D721Med (cell line): ENCODE results near the gene TMC4.
"Not testable (repeated sequence)": the region's sequence is repeated elsewhere in the genome, so short reads cannot be mapped to it uniquely, and the experiment has no call there.

Experiments used
- DNase-seq: peaks from one replicate; pipeline ENCODE4 v3.0.0; 2011; ENCODE audit warnings: low spot score; ENCODE audit not compliant: insufficient read length
- FAIRE-seq: peaks from 2 replicates; lab custom pipeline; 2011; peaks lifted over from hg19 to GRCh38; lab: Jason Lieb, UNC
- TF ChIP-seq, protein P1 (sequence below): IDR thresholded peaks from 2 replicates; pipeline ENCODE4 v1.5.1; 2012; ENCODE audit warnings: mild to moderate bottlenecking, control low read depth; ENCODE audit not compliant: insufficient read depth; ENCODE audit errors: missing control alignments

Gene TMC4, protein sequence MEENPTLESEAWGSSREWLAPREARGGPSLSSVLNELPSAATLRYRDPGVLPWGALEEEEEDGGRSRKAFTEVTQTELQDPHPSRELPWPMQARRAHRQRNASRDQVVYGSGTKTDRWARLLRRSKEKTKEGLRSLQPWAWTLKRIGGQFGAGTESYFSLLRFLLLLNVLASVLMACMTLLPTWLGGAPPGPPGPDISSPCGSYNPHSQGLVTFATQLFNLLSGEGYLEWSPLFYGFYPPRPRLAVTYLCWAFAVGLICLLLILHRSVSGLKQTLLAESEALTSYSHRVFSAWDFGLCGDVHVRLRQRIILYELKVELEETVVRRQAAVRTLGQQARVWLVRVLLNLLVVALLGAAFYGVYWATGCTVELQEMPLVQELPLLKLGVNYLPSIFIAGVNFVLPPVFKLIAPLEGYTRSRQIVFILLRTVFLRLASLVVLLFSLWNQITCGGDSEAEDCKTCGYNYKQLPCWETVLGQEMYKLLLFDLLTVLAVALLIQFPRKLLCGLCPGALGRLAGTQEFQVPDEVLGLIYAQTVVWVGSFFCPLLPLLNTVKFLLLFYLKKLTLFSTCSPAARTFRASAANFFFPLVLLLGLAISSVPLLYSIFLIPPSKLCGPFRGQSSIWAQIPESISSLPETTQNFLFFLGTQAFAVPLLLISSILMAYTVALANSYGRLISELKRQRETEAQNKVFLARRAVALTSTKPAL

GRCh38 chr19:54172471-54173358 is at the start of gene TMC4:
Gene TMC4 (minus strand): TSS chr19:54173160. CDS start chr19:54173117, 43 bp downstream.
- FAIRE-seq, result no peak
- DNase-seq, result no peak
- TF ChIP-seq, protein P1, sequence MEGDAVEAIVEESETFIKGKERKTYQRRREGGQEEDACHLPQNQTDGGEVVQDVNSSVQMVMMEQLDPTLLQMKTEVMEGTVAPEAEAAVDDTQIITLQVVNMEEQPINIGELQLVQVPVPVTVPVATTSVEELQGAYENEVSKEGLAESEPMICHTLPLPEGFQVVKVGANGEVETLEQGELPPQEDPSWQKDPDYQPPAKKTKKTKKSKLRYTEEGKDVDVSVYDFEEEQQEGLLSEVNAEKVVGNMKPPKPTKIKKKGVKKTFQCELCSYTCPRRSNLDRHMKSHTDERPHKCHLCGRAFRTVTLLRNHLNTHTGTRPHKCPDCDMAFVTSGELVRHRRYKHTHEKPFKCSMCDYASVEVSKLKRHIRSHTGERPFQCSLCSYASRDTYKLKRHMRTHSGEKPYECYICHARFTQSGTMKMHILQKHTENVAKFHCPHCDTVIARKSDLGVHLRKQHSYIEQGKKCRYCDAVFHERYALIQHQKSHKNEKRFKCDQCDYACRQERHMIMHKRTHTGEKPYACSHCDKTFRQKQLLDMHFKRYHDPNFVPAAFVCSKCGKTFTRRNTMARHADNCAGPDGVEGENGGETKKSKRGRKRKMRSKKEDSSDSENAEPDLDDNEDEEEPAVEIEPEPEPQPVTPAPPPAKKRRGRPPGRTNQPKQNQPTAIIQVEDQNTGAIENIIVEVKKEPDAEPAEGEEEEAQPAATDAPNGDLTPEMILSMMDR, result no peak

DNA sequence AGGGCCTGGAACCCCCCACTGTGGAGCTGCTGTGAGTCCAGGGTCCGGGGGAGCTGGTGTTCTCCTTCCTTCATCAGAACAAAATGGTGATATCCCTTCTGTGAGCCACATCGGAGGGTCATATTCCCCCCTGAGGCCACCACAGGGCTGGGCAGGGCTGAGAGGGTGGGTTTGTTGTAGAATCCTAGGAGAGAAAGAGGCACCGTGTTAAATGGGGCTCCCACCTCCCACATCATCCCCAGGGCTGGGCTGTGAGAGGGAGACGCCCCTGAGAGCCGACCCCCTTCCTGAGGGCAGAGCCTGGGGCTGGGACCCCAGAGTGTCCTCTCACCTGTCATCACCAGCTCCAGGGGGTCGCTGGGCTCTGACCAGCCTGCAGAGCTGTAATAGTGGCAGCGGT is 49.0 kb upstream of the TMC4 start:
- FAIRE-seq, result not testable (repeated sequence)

GRCh38 chr19:54219702-54220101 is 46.7 kb upstream of the TMC4 start:
- DNase-seq, FAIRE-seq: not testable (repeated sequence)

More for the DNA sequence above, 49.0 kb upstream of the TMC4 start:
- not testable (repeated sequence) for DNase-seq

GRCh38 chr19:54218960-54219661 is 46.2 kb upstream of the TMC4 start:
- TF ChIP-seq, protein P1, result no peak
- DNase-seq, result no peak
- FAIRE-seq, result no peak

DNA sequence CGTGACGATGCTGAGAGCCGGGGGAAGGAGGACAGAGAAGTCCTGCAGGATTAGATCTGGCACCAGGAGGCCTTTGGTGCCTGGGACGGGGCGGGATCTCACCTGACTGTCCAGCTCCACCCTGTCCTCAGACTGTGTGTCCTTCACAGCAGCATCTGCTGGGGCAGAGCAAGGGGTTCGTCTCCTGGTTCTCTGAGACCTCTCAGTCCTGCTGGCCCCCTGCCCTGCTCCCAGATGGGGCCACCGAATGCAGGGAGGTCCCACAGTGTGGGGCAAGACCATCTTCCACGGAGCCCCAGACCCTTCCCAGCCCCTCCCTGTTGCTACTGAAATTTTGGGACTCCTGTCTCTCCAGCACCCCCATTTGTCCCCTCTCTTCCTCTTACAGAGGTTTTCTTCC is 45.3 kb upstream of the TMC4 start:
- no peak for DNase-seq
- no peak for FAIRE-seq
- TF ChIP-seq, protein P1, result no peak

DNA sequence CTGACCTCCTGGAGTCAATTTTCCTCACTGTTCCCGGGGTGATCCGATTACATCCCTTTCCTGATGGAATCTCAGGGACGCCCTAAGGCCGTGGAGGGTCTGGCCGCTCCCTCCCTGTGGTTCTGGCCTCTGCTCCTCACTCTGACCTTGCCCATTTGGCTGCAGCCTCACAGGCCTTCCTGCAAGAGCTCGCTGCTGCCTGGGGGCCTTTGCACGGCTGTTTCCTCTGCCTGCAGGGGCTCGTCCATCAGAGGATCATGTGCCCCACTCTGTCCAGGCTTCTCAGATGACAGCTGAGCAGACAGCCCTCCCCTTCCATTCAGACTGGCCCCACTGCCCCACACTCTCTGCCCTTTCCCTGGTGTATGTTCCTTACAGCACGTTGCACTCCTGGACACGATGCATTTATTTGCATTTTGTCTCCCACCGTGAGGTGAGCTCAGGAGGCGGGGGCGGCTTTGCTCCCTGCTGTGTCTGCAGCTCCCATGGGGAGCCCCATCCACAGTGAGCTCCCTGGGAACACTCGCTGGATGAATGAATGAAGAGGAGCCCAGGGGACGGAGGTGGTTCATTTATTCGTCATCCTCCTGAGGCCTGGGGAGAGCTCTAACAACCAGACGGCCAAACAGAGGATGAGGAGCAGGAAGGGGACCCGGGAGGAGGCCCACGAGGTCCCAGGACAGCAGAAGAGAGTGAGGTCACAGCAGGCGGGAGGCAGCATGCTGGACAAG is 44.7 kb upstream of the TMC4 start:
- DNase-seq, FAIRE-seq: not testable (repeated sequence)

GRCh38 chr19:54216869-54217268 is 43.9 kb upstream of the TMC4 start:
- DNase-seq, result no peak
- TF ChIP-seq, protein P1, result no peak
- no peak for FAIRE-seq

- not testable (repeated sequence) for FAIRE-seq, DNase-seq
Measured at GRCh38 chr19:54214734-54215133, 41.8 kb upstream of the TMC4 start.

GRCh38 chr19:54214217-54214616 is 41.3 kb upstream of the TMC4 start:
- not testable (repeated sequence) for FAIRE-seq, DNase-seq
